OCI-LY1 (cell line): Measurements from ENCODE around the gene OSBPL5.

Experiments
- H2AFZ ChIP-seq: fragments of 200-600 bp; sonication (generic), shearing (Covaris generic); 2 replicates; pipeline ENCODE4 v1.6.0; 2014; ENCODE audit warnings: antibody characterized with exemption, mild to moderate bottlenecking, low read length
- H3F3A ChIP-seq: fragments of 200-600 bp; sonication (generic), shearing (Covaris generic); 2 replicates; pipeline ENCODE4 v1.6.0; 2014; ENCODE audit warnings: mild to moderate bottlenecking, antibody characterized with exemption, low read length, moderate library complexity; ENCODE audit not compliant: insufficient read depth
- H3K27ac ChIP-seq: fragments of 200-600 bp; sonication (generic); 2 replicates; pipeline ENCODE4 v1.5.1; 2014; ENCODE audit warnings: low read length, mixed run types, mild to moderate bottlenecking, low read depth; ENCODE audit not compliant: poor library complexity, severe bottlenecking
- H3K27me3 ChIP-seq: fragments of 200-600 bp; sonication (generic); 2 replicates; pipeline ENCODE4 v1.6.0; 2014; ENCODE audit warnings: antibody characterized with exemption, mild to moderate bottlenecking, low read length, moderate library complexity; ENCODE audit not compliant: insufficient read depth
- H3K36me3 ChIP-seq: fragments of 200-600 bp; sonication (generic); 2 replicates; pipeline ENCODE4 v1.6.1; 2014; ENCODE audit warnings: mild to moderate bottlenecking, antibody characterized with exemption, low read length, moderate library complexity, mixed read lengths; ENCODE audit not compliant: insufficient read depth
- H3K4me1 ChIP-seq: fragments of 200-600 bp; sonication (generic); 2 replicates; pipeline ENCODE4 v1.5.1; 2014; ENCODE audit warnings: mild to moderate bottlenecking, low read length, moderate library complexity; ENCODE audit not compliant: insufficient read depth, severe bottlenecking
- H3K4me2 ChIP-seq: fragments of 200-600 bp; sonication (generic), shearing (Covaris generic); 2 replicates; pipeline ENCODE4 v1.6.1; 2014; ENCODE audit warnings: low read length
- H3K4me3 ChIP-seq: fragments of 200-600 bp; sonication (generic); 2 replicates; pipeline ENCODE4 v1.5.1; 2014; ENCODE audit warnings: low read length, low read depth, mild to moderate bottlenecking, mixed read lengths; ENCODE audit not compliant: poor library complexity, severe bottlenecking
- H3K79me2 ChIP-seq: fragments of 200-600 bp; shearing (Covaris generic); 2 replicates; pipeline ENCODE4 v1.6.1; 2016; ENCODE audit warnings: mixed run types, low read length, mixed read lengths; ENCODE audit not compliant: insufficient read depth
- H3K9ac ChIP-seq: fragments of 200-600 bp; sonication (generic), shearing (Covaris generic); 2 replicates; pipeline ENCODE4 v1.6.1; 2014; ENCODE audit warnings: mild to moderate bottlenecking, low read length, mixed read lengths
- H3K9me2 ChIP-seq: fragments of 200-600 bp; sonication (generic), shearing (Covaris generic); 2 replicates; pipeline ENCODE4 v1.6.1; 2014; ENCODE audit warnings: low read depth, mild to moderate bottlenecking, low read length, mixed read lengths
- H3K9me3 ChIP-seq: fragments of 200-600 bp; shearing (Covaris generic); 2 replicates; pipeline ENCODE4 v1.6.1; 2014; ENCODE audit warnings: low read length, mixed read lengths
- H4K20me1 ChIP-seq: fragments of 200-600 bp; sonication (generic), shearing (Covaris generic); 2 replicates; pipeline ENCODE4 v1.6.0; 2016; ENCODE audit warnings: mild to moderate bottlenecking, low read length; ENCODE audit not compliant: insufficient read depth
- CTCF ChIP-seq: fragments of 200-600 bp; sonication (generic), shearing (Covaris generic); IDR thresholded peaks from 2 replicates; pipeline ENCODE4 v1.5.1; 2017; ENCODE audit warnings: mild to moderate bottlenecking, antibody characterized with exemption, low read length, moderate library complexity, mixed read lengths
- EZH2 ChIP-seq: fragments of 200-600 bp; sonication (generic), shearing (Covaris generic); IDR thresholded peaks from 2 replicates; pipeline ENCODE4 v1.8.0; 2017; ENCODE audit warnings: borderline replicate concordance, mixed run types, mild to moderate bottlenecking, antibody characterized with exemption, low read length, moderate library complexity, mixed read lengths

Gene OSBPL5

DNA sequence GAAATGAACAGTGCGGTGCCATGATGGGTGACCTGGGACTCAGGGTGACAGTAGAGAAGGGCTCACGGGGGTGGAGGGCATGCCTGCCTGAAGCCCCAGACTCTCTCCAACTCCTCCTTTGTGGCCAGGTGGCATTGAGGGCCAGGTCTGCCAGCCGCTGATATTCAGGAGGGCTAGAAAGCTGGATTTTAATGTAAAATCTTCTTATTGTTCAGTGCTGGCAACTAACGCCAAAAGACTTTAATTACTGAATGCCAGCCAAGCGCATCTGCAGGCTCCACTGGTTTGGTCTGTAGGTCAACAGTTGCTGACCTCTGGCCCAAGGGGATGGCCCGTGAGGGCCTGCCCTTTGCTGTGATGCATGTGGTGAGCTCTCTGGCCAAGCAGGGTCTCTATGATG is 43.2 kb upstream of the OSBPL5 start:
- Histone ChIP-seq H3K27ac (no peak overlapping the region), H3K4me3 (no peak overlapping the region), H3K4me1 (no peaks in the 10 kb centered on the region), H3K9ac (no peak overlapping the region), H3K4me2 (no peak overlapping the region), H3K79me2 (no peaks in the 10 kb centered on the region), H3K9me3 (no peaks in the 10 kb centered on the region), H3K27me3 (no peaks in the 10 kb centered on the region; the same call in 1 of the 2 replicates), H3K9me2 (no peaks in the 10 kb centered on the region), H3F3A (no peaks in the 10 kb centered on the region), H3K36me3 (no peaks in the 10 kb centered on the region), H2AFZ (no peak overlapping the region), H4K20me1 (no peaks in the 10 kb centered on the region)
- no peak for TF ChIP-seq CTCF
- TF ChIP-seq EZH2 = no peak

DNA sequence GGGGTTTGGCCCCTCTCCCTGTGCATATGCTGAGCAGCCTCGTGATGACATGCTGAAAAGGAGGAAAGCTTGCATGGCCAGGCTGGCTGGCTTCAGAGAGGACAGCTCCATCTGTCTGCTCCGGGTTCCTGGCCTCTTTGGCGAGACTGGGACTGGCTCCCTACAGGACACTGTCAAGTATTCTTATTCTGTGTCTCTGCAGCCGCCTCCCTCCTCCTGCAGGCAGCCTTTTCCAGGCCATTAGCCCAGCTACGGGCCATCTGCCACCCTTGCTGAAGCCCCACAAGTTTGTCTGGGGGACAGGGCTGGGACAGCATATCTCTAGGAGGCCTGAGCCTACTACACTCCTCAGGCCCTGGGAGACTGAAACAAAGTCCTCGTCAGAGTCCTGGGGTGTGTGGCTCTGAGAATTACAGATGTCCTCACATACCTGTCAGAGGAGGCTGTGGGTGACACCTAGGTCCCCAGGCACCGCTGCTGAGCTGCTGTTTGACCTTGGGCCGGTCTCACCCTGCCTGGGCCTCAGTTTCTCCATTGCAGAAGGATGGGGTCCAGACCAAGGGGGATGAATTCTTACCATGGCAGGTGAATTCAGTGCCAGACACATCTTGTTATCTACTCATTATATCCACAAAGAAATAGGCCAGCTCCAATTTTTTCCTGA is 42.5 kb upstream of the OSBPL5 start:
- no peaks in the 10 kb centered on the region for H3F3A ChIP-seq
- no peaks in the 10 kb centered on the region; the same call in 1 of the 2 replicates for H3K27me3 ChIP-seq
- no peak overlapping the region for H3K4me3 ChIP-seq
- no peak overlapping the region for H2AFZ ChIP-seq
- H3K4me1 ChIP-seq = no peaks in the 10 kb centered on the region
- TF ChIP-seq EZH2 = no peak
- no peak for TF ChIP-seq CTCF
- H3K79me2 ChIP-seq = no peaks in the 10 kb centered on the region
- H3K9ac ChIP-seq = no peak overlapping the region
- H3K9me2 ChIP-seq = no peaks in the 10 kb centered on the region
- H4K20me1 ChIP-seq = no peaks in the 10 kb centered on the region
- H3K27ac ChIP-seq = no peak overlapping the region
- no peaks in the 10 kb centered on the region for H3K36me3 ChIP-seq
- H3K9me3 ChIP-seq = no peaks in the 10 kb centered on the region
- no peak overlapping the region for H3K4me2 ChIP-seq

DNA sequence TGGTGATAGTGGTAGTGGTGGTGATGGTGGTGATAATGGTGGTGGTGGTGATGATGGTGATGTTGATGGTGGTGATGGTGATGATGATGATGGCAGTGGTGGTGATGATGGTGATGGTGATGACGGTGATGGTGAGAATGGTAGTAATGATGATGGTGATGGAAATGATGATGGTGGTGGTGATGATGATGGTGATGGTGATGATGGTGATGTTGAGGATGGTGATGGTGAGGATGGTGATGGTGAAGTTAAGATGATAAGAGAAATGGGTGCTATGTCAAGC is 41.8 kb upstream of the OSBPL5 start:
- no peak for TF ChIP-seq EZH2
- TF ChIP-seq CTCF = no peak
- Histone ChIP-seq H3K27ac (no peak overlapping the region), H3K4me3 (no peak overlapping the region), H4K20me1 (no peaks in the 10 kb centered on the region), H3K27me3 (no peaks in the 10 kb centered on the region; the same call in 1 of the 2 replicates), H3F3A (no peaks in the 10 kb centered on the region), H2AFZ (no peak overlapping the region), H3K9ac (no peak overlapping the region), H3K36me3 (no peaks in the 10 kb centered on the region), H3K4me2 (no peak overlapping the region), H3K4me1 (no peaks in the 10 kb centered on the region), H3K79me2 (no peaks in the 10 kb centered on the region), H3K9me2 (no peaks in the 10 kb centered on the region), H3K9me3 (no peaks in the 10 kb centered on the region)
